Ovary (tissue), 9 donors: ENCODE measurements around the gene AQP2. TPM values are rescaled to one million over a fixed set of nuclear protein-coding genes. Genes with fewer than 3 reads are reported as not detected.

Experiments used
- DNase-seq, 5 donors: peaks; one replicate each; pipeline ENCODE4 v3.0.0-alpha.2; 2019 to 2020
- H3K27ac ChIP-seq, 2 donors: fragments of 200-600 bp; one replicate each; pipeline versions ENCODE4 v1.5.1 to v1.8.0; 2019 to 2022
- H3K27me3 ChIP-seq: fragments of 200-600 bp; one replicate; pipeline ENCODE4 v1.8.0; 2022
- H3K36me3 ChIP-seq: fragments of 200-600 bp; sonication (generic); one replicate; pipeline ENCODE4 v1.5.1; 2019
- H3K4me1 ChIP-seq: one replicate; pipeline ENCODE4 v1.8.1; 2013; ENCODE audit warnings: mild to moderate bottlenecking, moderate library complexity; ENCODE audit not compliant: insufficient read depth
- H3K4me3 ChIP-seq: fragments of 200-600 bp; sonication (generic); one replicate; pipeline ENCODE4 v1.5.1; 2017
- H3K9me3 ChIP-seq, 2 donors: fragments of 200-600 bp in 1 of 2; sonication (generic) in 1 of 2; one replicate each; pipeline versions ENCODE4 v1.5.1 to v1.8.1; 2013 to 2019; ENCODE audit warnings: mild to moderate bottlenecking in 1 of 2, moderate library complexity in 1 of 2
- EP300 ChIP-seq: sonication (generic); formaldehyde crosslinking; IDR thresholded peaks from one replicate; pipeline ENCODE4 v1.6.1; 2017; ENCODE audit warnings: antibody characterized with exemption
- POLR2A ChIP-seq: fragments of 450-650 bp; IDR thresholded peaks from one replicate; pipeline ENCODE4 v1.6.1; 2017; ENCODE audit warnings: antibody characterized with exemption, mild to moderate bottlenecking, moderate library complexity
- whole genome bisulfite sequencing, 3 donors: extraction: QIAGEN DNeasy Blood & Tissue Kit in 1 of 3; methylation state at CpG; one replicate each; pipeline versions ENCODE4 v1.1.5 to v1.1.7; 2013 to 2017; 5-methylcytosine and 5-hydroxymethylcytosine counted together
- intact Hi-C, 4 donors: fragments of 100-400 bp; cut with DNase I; formaldehyde crosslinking; loops; one replicate each; pipeline versions ENCODE4 v1.11.0 to v1.15.1; 2022 to 2023
- polyA plus RNA-seq, 2 donors: library from polyadenylated mRNA; stranded (reverse); fragments of 200-250 nt in 1 of 2; fragments of 350-450 nt in 1 of 2; fragmentation: Illumina TruSeq in 1 of 2; extraction: RNeasy Lipid Tissue Mini Kit (QIAGEN cat#74804) in 1 of 2; gene quantifications; one replicate each; pipeline ENCODE4 v1.2.3, GENCODE V29; 2013 to 2014
- total RNA-seq, 7 donors: library from RNA; depleted of rRNA in 2 of 7; stranded (reverse); fragments of >200 nt in 2 of 7; fragmentation: NEBNext Ultra II Directional in 3 of 7; extraction: Animal tissue kit (Norgen Biotek cat#: 25700) in 3 of 7; gene quantifications; one replicate each; pipeline versions ENCODE4 v1.1.0 to v1.2.4, GENCODE V29; 2016 to 2023
- TF ChIP-seq, protein P1 (sequence below), 3 donors: fragments of 450-650 bp in 2 of 3; fragments of 200-600 bp in 1 of 3; IDR thresholded peaks; one replicate each; pipeline versions ENCODE4 v1.5.1 to v1.8.0; 2016 to 2022; ENCODE audit warnings: antibody characterized with exemption in 3 of 3, mild to moderate bottlenecking in 1 of 3
- donor health status: DM: no; HTN: no; CAD: no; lungs with moderate emphysema.
- donor health status: DM: no; HTN: no; CAD: no.
- donor health status: Bipolar disorder and iron deficiency.
- donor health status: DM: yes; HTN: yes; CAD: no.
- donor health status: DM: no; HTN: no; CAD: no.
- donor health status: DM: yes; HTN: yes; CAD: no.

The AQP2 gene
- total and polyA plus RNA-seq, 9 donors: 0.11 to 3.7 (median 2.1) TPM; not detected in 6

GRCh38 chr12:49912345-49913255 is 37.9 kb upstream of the AQP2 start:
- Histone ChIP-seq H3K27me3 (no peaks in the 10 kb centered on the region), H3K9me3 (no peaks in the 10 kb centered on the region), H3K4me3 (no peak overlapping the region), H3K36me3 (no peaks in the 10 kb centered on the region), H3K27ac (no peak overlapping the region), H3K4me1 (no peaks in the 10 kb centered on the region)
- intact Hi-C loops: no loop called here
- peak in 1 of 5 donors; percentile 22 for DNase-seq
- TF ChIP-seq POLR2A: no peak
- WGBS, 3 donors: 70 to 83% (median 80%) methylated on average over 16 of the region's 16 CpGs

GRCh38 chr12:49916129-49916919 is 34.2 kb upstream of the AQP2 start:
- Histone ChIP-seq H3K4me1 (no peaks in the 10 kb centered on the region), H3K36me3 (no peaks in the 10 kb centered on the region), H3K4me3 (no peak overlapping the region), H3K27me3 (no peaks in the 10 kb centered on the region), H3K27ac (no peak overlapping the region), H3K9me3 (no peaks in the 10 kb centered on the region)
- WGBS, 3 donors: 75 to 84% (median 76%) methylated on average over 8 of the region's 8 CpGs
- intact Hi-C loops: no loop called here
- DNase-seq: peak in 1 of 5 donors; percentile 13
- TF ChIP-seq EP300 (no peak), POLR2A (no peak)
- TF ChIP-seq, protein P1, sequence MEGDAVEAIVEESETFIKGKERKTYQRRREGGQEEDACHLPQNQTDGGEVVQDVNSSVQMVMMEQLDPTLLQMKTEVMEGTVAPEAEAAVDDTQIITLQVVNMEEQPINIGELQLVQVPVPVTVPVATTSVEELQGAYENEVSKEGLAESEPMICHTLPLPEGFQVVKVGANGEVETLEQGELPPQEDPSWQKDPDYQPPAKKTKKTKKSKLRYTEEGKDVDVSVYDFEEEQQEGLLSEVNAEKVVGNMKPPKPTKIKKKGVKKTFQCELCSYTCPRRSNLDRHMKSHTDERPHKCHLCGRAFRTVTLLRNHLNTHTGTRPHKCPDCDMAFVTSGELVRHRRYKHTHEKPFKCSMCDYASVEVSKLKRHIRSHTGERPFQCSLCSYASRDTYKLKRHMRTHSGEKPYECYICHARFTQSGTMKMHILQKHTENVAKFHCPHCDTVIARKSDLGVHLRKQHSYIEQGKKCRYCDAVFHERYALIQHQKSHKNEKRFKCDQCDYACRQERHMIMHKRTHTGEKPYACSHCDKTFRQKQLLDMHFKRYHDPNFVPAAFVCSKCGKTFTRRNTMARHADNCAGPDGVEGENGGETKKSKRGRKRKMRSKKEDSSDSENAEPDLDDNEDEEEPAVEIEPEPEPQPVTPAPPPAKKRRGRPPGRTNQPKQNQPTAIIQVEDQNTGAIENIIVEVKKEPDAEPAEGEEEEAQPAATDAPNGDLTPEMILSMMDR (IDR thresholded peaks at IDR 0.05): no peak

DNA sequence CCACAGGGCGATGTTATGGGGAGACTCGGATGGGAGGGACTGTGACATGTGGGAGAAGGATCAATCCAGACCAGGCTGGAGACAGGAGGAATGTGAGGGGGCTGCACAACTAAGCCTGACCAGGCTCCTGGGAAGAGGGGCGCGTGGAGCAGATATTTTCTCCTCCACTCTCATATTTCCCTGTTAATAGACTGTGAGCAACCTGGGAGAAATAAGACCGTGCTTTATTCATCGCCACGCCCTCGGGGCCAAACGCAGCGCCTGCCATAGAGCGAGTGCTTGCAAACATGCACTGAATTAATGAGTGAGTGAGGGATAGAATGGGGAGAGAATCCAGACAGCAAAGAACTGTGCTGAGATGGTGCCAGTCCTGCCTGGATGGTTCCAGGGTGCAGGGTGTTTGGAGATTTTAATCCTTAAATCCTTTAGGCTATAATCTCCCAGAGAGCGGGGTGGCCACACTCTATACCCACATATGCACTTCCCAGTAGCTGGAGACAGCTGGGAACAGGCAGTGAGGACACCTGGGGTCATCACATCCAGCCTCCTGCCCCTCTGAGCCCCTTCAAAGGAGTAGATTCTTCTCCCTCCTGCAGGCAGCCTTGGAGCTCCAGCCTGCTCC is 33.3 kb upstream of the AQP2 start:
- Histone ChIP-seq H3K9me3 (no peaks in the 10 kb centered on the region), H3K36me3 (no peaks in the 10 kb centered on the region), H3K27ac (no peak overlapping the region), H3K4me3 (no peak overlapping the region), H3K27me3 (no peaks in the 10 kb centered on the region), H3K4me1 (peaks cover 2% of the 10 kb centered on the region)
- intact Hi-C loops: no loop called here
- WGBS, 3 donors: 83 to 89% (median 88%) methylated on average over 12 of the region's 12 CpGs
- peak in 1 of 5 donors; percentile 10 for DNase-seq
- no peak for TF ChIP-seq EP300
- TF ChIP-seq, protein P1 (IDR thresholded peaks at IDR 0.05): no peak
- no peak for TF ChIP-seq POLR2A

GRCh38 chr12:49917788-49918173 is 32.8 kb upstream of the AQP2 start:
- no peak overlapping the region for H3K27ac ChIP-seq
- H3K36me3 ChIP-seq: no peaks in the 10 kb centered on the region
- WGBS, 3 donors: 83 to 96% (median 85%) methylated on average over 5 of the region's 5 CpGs
- no peaks in the 10 kb centered on the region for H3K9me3 ChIP-seq
- no peaks in the 10 kb centered on the region for H3K27me3 ChIP-seq
- no peak overlapping the region for H3K4me3 ChIP-seq
- TF ChIP-seq, protein P1 (IDR thresholded peaks at IDR 0.05): no peak
- TF ChIP-seq EP300: no peak
- TF ChIP-seq POLR2A: no peak
- H3K4me1 ChIP-seq: peaks cover 6% of the 10 kb centered on the region
- DNase-seq: peak in 1 of 5 donors; percentile 23
- intact Hi-C loops: no loop called here
